ENCODE data around the gene COL5A2.

Gene COL5A2

DNA sequence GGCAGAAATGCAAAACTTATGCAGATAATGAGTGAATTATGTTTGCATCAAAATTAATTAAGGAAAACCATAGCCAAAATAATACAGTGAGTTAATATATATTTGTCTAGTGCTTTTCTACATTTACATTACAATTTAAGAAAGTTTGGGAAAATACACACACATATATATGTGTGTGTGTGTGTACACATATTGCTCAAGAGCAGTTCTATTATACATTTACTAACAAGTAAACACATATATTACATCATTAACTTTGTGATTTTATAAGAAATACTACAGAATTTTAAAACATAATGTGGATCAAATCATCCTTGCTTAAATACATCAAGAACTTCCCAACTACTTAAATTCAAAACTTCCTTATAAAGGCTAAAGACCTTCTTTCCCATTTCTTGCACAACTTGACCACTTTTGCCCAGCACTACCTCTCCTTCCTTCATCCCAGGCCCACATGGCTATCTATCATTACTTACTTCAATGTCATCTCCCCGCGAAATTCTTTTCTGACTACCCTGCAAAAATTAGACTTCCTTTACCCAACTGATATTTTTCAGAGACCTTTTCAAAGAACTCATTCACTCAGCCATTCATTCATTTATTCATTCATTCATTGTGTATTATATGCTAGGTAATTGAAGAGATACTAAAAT, 68.4 kb downstream of the COL5A2 start:
- no peak for FAIRE-seq
- no peak for DNase-seq (ENCODE audit: insufficient read length, low spot score)

DNA sequence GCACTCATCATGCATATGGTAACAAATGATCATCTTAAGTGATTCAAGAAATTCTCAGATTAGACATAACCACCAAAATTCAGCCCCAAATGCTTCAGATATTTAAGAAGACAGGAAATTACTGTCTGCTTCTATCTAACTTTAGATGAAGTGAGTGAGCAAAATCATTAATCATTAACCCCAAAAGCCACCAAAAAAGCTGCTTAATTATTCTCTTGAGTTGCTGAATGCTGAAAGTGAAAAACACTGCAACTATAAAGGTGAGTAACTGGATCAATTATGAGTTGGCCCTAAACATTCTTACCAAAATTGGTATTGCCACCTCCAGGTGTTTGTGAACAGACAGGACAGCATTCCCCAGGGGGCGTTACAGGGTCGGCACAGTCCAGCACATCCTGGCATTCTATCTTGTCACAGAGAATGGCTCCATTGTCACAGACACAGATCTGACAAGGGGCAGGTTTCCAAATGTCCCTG, 69.6 kb downstream of the COL5A2 start:
- DNase-seq (ENCODE audit: insufficient read length, low spot score) (peak; percentile 5), FAIRE-seq (peak; percentile 94)

DNA sequence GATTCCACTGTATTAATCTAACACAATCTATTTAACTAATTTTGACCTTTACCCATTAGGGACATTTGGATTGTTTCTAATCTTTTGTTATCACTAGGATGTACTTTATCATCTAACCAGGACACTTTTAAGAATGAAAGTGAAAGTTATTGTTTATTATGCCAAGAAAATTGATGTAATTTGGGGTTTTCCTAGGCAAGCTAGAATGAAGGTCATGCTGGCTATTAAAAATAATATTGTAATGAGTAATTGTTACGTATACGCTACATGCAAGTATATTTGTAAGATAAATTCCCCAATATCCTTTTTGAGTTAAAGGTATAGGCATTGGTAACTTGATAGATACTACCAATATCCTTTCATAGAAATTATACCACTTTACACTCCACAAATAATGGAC, 74.6 kb downstream of the COL5A2 start:
- DNase-seq (ENCODE audit: insufficient read length, low spot score) (no peak), FAIRE-seq (no peak)

DNA sequence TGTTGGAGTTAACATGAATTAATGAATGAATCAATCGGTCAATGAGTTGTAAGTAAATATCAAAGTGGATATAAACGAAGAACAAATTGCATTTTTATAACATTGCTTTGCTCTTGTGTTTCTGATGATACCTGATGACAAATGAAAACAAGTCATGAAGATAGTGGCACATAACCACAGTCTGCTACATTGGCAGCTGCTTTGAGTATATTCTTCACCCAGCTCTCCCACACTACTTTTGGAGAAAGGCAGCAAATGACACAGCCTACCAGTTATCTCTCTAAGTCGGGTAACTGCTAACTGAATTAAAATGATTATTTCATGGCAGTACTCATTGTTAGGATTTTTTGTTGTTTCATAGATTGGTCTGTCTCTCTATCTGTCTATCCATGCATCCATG, 76.8 kb downstream of the COL5A2 start:
- DNase-seq (ENCODE audit: insufficient read length, low spot score) (no peak), FAIRE-seq (no peak)

DNA sequence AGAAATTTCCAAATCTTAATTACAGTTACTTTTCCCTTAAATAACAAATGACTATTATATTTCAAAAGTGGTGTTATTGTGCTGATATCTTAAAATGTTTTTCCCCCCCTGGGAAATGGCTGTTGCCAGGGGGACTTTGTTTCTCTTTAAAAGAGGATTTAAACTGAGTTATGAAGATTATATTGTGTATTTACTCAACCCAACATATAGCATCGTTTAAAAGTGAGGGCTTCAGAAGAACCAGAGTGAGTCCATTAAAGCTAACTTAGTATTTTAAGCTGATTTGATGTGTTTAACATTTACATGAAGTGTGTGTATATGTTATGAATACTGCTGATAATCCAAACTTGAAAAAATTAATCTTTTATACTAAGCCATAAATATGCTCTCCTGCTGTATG, 81.6 kb downstream of the COL5A2 start:
- DNase-seq (ENCODE audit: insufficient read length, low spot score) (no peak), FAIRE-seq (no peak)

DNA sequence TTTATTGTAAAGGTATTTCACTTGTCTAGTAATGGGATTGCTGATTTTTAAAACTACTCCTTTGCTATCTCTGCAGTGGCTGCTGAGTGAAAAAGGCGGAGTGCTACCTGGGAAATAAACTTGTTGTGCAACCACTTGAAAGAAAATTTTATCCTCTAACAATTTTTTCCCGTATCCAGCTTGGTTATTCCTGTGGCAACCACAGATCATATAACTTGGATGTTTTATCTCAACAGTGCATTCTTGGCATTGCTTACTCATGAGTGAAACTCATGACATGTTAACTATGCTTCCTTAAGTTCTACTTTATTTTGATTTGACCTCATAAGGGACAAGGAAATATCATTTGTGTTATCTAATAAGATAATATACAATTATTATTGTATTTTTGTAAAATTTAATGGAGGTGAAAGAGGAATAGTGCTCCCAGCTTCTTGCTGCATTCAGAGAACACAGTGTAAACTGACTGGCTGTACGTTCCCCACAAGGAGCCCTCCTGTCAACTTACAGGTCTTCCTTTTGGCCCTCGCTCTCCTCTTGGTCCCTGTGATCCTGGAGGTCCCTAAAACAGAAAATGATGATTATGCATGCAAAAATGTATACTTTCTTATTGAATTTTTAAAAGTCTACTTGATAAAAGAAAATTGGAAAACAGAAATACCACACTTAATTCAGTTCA, 82.7 kb downstream of the COL5A2 start:
- no peak for FAIRE-seq
- no peak for DNase-seq (ENCODE audit: insufficient read length, low spot score)

DNA sequence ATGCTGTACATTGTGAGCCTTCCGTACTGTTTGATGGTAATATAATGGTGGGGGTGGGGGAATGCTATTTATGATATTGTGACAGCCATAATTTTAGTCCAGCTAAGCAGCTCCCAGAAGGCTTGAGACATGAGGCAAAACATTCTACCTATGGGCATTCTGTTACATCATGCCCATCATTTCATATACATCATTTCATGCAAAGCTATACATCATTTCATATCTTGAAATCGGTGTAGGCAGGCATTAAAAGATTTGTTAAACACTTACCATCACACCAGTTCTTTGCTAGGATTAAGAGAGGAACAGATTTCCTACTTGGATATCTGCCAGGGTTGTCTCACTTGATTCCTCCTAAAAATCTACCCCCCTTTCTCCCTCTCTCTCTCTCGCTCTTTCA, 84.5 kb downstream of the COL5A2 start:
- FAIRE-seq, result no peak
- DNase-seq (ENCODE audit: insufficient read length, low spot score), result no peak

DNA sequence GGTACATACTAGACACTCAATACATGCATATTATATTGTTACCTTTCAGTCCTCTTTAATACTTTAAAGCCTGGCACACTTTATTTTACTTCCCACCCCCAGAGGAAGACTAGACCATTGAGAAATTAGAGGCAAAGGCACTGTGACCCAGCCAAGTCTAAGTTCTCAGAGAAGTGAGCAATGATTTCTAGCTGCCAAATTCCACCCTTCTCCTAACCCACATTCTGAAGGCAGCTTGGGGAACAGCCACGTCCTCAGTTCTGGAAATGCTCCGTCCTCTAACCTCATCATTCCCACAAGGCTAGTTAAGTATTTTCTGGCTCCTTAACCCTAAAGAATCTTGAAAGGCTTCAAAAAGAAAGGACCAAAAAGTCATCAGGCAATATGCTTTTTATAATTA, 86.6 kb downstream of the COL5A2 start:
- DNase-seq (ENCODE audit: insufficient read length, low spot score) (no peak), FAIRE-seq (no peak)

DNA sequence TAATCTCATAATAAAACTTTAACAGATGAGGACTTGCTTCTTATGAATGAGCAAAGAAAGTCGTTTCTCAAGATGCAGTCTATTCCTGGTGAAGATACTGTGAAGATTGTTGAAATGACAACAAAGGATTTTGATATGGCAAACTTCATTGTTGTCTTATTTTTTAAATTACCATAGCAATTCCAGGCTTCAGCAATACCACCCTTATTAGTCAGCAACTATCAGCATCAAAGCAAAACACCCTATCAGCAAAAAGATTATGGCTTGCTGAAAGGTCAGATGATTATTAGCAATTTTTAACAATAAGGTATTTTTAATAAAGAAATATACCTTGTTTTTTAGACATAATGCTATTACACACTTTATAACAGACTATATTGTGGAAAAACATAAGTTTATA, 88.3 kb downstream of the COL5A2 start:
- no peak for FAIRE-seq

DNA sequence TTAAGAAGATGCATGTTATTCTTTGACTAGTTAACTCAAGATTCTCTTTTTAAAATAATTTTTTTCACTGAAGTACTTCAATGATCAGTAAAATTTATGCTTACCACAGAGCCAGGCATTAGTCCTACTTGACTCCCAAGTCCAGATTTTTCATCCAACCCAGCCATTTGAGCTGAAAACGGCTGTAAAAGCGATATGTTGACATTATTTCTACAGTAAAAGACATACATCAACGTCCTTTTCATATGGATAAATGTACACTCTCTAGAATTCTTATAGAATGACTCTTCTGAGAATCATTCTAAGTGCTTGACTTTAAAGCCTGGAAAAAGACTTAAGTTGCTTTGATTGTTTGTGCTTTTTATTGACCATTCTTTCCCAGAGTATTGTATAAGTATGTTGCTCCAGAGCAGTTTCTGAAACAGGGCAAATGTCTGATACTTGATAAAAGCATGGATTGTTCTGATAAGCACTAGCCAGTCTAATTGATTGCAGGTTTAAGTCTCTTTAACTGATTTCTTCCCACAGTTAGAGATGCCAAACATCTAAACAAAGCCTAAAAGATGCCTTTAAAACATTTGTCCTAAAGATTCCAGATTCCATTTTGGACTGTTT, 90.9 kb downstream of the COL5A2 start:
- no peak for FAIRE-seq
- DNase-seq (ENCODE audit: insufficient read length, low spot score), result no peak

More for the DNA sequence above, 88.3 kb downstream of the COL5A2 start:
- DNase-seq (ENCODE audit: insufficient read length, low spot score), result no peak

DNA sequence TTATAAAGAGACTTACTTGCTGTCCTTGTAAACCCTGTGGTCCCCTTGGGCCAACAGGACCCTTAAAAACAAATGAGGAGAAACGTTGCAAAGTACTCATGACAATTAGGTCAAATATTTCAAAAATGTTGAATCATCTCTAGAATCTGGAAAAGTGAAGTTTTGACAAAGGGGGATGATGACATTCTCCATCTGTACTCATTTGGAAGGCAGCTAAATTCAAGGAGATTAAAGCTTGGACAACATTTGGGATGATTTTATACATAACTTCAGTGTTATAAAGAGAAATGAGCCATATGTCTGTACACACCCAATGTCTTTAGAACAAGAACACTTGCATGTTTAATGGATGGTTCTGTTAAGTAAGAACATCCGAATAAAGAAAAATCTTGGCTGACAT, 92.9 kb downstream of the COL5A2 start:
- FAIRE-seq (no peak), DNase-seq (ENCODE audit: insufficient read length, low spot score) (no peak)

DNA sequence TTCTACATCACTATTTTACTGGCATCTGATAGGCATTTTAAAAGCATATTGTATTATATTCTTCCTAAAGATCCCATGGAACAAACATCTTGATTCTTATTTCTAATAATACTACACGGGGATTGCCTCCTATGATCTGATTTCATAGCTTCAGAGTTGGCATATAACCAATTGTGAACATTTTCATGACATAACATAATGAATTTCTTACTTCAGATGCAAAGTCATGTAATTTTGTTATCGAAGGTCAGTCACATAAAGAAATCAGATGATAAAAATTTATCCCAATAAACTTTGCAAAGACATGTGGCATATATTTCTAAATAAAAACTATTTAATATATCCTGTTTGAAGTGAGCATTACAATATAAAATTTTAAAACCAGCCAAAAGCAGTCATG, 93.3 kb downstream of the COL5A2 start:
- FAIRE-seq (no peak), DNase-seq (ENCODE audit: insufficient read length, low spot score) (no peak)

DNA sequence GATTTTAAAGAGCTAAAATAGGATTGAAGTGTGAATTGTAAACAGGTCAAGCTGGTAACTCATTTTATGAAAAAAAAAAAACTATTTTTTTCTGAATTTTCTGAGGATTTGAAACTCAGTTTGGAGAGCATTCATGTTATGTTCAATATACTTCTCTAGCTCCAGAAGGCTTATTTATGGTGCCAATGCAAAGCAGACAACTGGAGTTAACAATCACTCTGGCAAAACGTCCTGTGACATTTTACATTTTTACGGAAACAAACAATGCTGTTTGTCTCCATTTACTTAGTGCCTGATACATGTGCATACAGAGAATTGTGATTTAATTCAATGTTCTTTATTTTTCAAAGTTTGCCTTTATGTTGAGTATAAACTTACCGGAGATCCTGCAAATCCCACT, 96.0 kb downstream of the COL5A2 start:
- no peak for DNase-seq (ENCODE audit: insufficient read length, low spot score)
- FAIRE-seq, result no peak

DNA sequence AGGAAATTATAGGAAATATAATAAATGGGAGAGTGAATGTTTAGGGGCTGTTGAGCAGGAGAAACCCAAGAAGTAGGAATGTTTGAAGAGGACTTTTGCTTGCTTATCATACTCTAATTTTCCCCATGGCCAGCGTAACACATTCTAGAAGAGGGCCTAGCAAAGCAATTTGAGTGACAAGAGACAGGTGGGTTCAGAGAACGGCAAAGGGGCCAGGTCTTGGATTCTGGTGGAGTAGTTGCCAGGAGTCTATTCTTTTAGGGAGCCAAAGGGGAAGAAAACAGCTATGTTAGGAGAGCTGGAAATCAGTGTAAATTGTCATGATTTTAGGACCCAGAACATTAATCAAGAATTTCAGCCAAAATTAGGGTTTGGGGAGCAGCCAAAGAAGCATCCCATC, 96.5 kb downstream of the COL5A2 start:
- no peak for FAIRE-seq
- DNase-seq (ENCODE audit: insufficient read length, low spot score), result no peak

DNA sequence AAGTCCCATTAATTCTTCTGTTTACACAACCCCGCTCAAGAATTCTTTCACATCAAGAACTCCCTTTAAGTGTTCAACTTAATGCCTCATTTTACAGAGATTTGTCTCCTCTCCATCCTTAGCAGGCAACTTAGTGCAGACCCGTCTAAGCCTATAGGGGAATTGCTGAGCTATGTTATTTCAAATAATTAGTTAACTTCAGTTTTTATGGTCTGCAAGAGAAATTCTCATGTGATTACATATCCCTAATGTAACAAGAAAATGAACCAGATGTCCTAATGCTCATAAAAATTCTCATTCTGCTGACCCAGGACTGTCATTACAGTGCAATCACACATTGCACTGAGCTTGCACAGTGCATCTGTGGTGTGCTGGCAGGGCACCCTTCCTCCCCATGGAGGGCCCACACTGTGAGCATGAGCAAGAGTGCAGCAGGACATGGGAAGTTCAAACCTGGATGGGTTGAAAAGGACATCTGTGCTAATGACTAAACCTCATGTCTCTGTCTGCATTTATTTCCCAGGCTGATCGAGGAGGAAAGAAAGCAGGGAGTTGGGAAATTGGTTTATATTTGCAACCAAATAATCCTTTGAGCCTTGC, 97.1 kb downstream of the COL5A2 start:
- DNase-seq (ENCODE audit: insufficient read length, low spot score) (no peak), FAIRE-seq (no peak)

DNA sequence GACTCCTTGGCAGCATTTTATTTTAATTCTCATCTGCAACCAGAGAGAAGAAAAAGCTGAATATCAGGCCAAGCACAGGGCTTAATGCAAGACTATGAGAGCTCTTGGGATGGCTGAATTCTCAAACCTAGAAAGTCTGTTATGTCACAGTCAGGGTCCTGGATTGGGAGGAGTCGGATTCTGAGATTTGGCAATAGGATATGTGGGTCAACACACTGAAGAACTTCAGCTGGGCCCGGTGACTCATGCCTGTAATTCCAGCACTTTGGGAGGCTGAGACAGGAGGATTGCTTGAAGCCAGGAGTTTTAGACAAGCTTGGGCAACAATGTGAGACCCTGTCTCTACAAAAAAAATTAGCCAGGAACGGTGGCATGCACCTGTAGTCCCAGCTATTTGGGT, 103.0 kb downstream of the COL5A2 start:
- DNase-seq (ENCODE audit: insufficient read length, low spot score) (no peak), FAIRE-seq (no peak)

DNA sequence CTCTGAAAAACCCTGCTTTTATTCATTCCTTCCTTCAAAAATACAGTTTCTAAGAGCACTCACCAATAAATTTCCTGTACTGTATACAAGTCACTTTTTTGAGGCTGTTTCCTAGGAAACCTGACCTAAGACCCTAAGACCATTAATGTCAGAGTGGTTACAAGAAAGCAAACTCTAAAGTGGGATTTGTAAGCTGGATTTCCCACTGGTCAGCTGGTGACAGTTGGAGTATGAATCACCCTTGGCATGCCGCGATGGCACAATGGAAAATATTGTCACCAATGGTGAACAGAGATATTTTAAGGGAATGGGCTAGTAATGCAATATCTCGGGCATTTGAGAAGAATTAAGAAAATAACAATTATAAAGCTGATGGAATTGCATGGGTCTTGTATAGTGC, 103.4 kb downstream of the COL5A2 start:
- DNase-seq (ENCODE audit: insufficient read length, low spot score) (no peak), FAIRE-seq (no peak)

DNA sequence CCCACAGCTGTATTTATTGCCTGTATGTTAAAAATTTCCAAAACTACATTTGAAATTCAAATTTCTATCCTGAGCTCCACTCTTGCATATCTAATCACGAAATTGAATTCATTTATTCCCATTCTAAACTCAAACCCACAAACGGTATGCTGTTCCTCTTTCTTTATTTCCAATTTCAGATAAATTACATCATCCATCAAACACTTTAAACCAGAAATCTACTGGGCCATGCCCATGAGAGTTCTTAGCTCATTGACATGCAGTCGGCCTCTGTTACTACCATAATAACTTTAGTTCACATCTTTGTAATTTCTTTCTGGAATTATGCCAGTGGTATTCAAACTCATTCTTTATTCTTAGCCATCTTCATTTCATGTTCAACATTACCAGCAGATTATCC, 105.1 kb downstream of the COL5A2 start:
- FAIRE-seq (no peak), DNase-seq (ENCODE audit: insufficient read length, low spot score) (no peak)

DNA sequence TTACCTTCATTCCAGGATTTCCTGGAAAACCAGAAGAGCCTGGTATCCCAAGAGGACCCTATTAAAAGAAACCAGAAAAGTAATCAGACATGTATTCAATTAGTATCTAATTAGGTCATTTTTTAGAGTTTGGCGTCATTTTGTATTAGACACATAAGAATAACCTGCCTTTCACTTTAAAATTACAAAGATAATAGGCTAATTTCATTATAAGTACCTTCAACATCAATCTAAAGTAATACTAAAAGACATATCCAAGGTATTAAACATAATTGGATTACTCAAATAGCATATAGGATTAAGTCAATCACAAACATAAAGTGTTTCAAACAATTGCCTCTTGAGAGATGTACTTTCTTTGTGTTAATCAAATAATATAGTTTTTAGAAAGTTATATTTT, 107.5 kb downstream of the COL5A2 start:
- no peak for DNase-seq (ENCODE audit: insufficient read length, low spot score)

DNA sequence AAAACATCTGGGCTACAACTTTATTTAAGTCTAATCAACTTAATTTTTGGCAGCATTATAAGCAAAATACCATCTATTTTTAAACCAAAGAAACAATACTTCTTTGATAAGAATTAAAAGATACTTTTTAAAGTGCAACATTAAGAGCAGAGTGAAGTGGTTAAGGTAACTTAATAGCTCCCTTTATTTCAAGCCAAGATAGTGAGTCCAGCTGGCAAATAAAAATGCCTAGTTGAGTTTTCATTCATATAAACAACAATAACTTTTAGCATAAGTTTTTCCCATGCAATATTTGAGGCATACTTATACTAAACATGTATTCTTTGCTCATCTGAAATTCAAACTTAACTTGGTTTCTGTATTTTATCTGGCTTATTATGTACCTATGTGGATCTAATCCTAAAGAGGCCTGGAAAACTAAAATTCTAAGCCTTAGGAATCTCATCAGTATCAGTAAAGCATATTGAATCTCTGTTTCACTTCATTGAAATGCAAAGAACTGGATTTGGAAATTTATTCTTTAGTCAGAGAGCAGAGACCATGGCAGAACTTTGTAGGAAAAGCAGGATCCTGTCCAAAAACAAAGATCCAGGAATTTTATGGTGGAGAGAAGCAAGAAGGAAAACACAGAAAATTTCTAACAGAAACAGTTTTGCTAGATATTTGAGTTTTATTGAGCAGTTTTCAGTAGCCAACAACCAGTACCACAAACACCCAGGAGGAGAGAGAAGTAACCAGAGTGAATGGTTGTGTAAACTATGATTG, 109.5 kb downstream of the COL5A2 start:
- FAIRE-seq (no peak), DNase-seq (ENCODE audit: insufficient read length, low spot score) (no peak)

More for the DNA sequence above, 107.5 kb downstream of the COL5A2 start:
- no peak for FAIRE-seq

DNA sequence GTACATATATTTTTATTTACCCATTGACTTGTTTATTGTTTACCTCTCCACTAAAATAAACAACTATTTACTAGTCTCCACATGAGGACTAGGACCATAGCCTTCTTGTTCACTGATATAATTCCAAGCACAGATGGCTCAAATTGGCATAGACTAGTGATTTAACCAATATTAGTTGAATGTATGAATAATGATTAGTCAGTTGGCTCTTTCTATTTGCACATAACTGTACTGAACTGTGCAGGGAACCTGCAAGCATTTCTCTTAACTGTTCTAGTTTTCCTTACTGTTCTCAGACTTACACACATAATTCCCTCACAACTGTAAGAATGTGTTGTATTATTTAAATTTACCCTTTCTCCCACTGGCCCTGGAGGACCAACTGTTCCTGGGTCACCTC, 113.5 kb downstream of the COL5A2 start:
- DNase-seq (ENCODE audit: insufficient read length, low spot score) (no peak), FAIRE-seq (no peak)

Data from GM19239 (cell line).